Occipital lobe (tissue), 2 donors: ENCODE results near the gene HDAC11. TPM values are rescaled to one million over a fixed set of nuclear protein-coding genes. Genes with fewer than 3 reads are reported as not detected.
"Not testable (repeated sequence)": the region's sequence is repeated elsewhere in the genome, so short reads cannot be mapped to it uniquely, and the experiment has no call there.

Experiments used
- DNase-seq: peaks from one replicate; lab custom pipeline; 2025; lab: John Stamatoyannopoulos, UW
- total RNA-seq: library from RNA; depleted of rRNA; stranded (reverse); fragments of >200 nt; gene quantifications from one replicate; pipeline ENCODE4 v1.2.3, GENCODE V29; 2014

The HDAC11 gene
- total RNA-seq, 1 donor from 2014 or later, result 12.6 TPM

DNA sequence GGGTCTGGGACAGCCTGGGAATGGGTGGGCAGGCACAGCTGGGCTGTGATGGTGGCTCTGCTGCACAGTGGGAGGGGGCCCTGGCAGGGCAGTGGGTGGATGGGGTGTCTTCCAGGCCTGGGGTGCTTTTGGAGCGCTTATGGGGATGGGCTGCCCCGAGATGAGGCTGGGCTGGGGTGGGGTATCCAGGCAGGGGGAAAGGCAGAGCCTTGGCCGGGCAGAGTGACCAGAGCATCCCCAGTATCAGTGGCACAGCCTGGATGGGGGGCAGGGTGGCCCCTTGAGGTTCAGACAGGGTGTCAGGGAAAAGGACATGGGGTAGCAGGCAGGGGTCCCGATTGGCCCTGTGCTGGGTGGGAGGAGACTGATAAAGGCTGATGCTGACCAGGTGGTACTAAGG, 26.6 kb downstream of the HDAC11 start:
- DNase-seq, result no peak

DNA sequence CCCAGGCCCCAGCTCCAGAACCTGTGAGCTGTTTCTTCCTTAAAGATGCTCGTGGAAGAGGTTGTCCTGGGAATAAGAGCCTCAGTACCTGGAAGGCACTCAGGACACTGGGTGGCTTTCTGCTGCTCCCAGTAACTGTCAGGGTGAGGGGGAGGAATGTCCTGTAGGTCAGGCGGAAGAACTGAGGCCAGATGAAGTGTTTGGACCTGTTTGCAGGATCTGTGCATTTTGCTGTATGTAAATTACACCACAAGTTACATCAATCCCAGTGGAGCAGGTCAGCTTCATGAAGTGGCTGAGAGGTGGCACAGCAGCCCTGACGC, 27.1 kb downstream of the HDAC11 start:
- no peak for DNase-seq

DNA sequence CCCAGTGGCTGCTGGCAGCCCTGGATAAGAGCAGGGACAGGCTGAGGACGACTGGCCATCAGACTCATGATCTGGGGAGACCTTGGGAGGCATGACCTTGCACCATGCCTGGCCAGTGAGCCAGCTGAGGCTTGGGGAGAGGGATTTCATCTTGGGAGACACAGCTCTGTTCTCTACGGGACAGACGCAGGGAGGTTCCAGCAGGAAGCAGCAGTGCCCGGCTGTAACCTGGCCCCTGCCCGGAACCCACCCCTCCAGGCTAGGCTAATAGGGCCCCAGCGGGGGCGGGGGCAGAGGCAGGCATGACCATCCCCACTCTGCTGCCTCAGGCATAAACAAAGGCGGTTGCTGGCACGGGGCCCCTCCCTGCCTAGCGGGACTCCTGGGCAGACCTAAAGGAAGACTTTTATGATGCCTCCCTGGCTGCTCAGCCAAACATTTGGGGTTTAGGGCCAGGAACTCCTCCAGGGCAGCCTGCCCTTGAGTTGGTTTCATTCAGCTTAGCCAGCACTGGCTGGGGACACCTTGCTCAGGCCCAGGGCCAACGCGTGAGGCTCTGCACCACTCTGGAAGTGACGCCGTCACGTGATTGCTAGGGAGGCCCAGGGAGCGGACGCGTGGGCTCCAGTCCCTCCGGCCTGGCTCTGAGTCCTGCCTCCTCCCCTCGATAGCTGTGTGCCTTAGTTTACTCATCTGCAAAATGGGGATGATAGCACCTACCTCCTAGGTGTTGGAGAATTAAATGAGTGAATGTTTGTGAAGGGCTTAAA, 27.6 kb downstream of the HDAC11 start:
- DNase-seq, result no peak

DNA sequence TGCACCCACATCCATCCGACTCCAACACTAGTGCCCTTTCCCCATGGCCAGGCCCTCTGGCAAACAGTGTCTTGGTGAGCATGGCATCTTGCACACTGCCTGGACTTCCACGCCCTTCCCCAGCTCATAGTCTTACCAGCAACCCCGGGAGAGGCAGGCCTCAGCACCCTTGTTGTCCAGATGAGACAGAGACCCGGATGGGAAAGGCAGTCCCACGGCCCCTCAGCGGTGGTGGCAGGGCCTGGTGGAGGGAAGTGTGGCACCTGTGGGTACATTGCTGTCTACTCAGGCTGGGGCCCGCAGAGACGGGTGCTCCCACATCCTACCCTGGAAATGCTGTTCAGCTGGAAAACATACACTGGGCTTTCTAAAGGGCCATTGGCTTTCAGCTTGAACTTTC, 28.4 kb downstream of the HDAC11 start:
- DNase-seq, result no peak

DNA sequence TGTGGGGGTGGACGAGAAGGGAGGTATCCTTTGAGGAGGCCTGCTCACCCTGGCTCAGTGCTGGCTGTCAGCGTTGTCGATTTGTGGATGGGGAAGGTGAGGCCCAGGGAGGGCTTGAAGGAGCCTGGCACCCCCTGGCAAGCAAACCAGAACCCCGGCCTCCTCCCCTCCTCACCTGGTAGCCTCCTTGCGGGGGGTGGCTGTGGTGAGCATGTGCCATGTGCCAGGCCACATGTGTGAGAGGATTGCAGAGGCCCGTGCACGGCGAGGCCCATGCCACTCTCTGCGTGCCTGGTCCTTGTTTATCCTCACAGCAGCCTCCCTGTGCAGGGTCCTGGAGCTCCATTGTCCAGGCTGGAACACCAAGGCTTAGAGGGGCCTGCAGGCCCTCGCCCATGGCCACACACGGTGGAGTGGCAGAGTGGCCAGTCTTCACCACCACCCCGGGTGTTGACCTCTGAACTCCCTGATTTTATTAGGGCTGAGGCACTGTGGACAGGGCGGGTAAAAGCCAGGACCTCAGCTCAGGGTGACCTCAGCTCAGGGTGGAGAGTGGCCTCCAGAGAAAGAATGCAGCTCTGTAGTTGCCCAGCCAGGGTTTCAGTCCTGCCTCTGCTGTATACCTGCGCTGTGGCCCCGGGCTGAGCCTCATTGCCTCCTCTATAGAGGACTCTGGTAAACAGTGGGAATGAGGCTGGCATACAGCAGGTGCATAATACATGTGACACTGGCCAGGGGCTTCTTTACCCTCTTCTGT, 29.1 kb downstream of the HDAC11 start:
- no peak for DNase-seq

DNA sequence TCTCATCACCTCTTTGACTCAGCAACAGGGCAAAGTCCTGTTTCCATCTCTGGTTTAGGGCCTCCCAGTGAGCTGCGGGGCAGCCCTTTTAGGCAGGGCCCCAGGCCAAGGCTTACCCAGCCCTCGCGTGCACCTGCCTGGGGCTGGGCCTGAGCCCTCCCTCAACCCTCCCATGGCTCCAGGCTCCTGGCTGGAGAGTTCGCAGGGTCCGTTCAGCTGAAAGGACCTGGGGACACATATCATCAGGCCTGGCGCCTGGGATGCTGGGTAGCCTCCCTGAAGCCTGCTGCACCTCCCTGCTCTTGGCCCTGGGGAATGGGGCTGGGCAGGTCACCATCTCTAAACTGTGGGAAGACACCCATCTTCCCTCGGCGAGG, 29.7 kb downstream of the HDAC11 start:
- no peak for DNase-seq

DNA sequence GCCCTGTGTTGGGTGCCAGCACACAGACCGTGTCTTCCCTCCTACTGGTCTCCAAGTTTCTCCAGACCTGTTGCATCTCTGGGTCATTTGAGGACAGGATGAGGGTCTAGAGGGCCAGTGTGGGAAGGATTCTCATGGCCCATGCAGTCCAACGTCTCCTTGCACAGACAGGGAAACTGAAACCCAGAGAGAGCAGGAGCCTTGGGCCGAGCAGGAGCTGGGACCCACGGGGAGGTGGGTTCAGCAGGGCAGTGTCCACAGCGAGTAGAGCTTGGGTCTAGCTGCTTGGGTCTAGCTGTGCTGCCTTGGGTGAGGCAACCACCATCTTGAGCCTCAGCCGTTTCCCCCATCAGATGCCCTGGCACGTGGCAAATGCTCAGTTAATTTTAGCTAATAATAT, 32.3 kb downstream of the HDAC11 start:
- DNase-seq, result no peak

DNA sequence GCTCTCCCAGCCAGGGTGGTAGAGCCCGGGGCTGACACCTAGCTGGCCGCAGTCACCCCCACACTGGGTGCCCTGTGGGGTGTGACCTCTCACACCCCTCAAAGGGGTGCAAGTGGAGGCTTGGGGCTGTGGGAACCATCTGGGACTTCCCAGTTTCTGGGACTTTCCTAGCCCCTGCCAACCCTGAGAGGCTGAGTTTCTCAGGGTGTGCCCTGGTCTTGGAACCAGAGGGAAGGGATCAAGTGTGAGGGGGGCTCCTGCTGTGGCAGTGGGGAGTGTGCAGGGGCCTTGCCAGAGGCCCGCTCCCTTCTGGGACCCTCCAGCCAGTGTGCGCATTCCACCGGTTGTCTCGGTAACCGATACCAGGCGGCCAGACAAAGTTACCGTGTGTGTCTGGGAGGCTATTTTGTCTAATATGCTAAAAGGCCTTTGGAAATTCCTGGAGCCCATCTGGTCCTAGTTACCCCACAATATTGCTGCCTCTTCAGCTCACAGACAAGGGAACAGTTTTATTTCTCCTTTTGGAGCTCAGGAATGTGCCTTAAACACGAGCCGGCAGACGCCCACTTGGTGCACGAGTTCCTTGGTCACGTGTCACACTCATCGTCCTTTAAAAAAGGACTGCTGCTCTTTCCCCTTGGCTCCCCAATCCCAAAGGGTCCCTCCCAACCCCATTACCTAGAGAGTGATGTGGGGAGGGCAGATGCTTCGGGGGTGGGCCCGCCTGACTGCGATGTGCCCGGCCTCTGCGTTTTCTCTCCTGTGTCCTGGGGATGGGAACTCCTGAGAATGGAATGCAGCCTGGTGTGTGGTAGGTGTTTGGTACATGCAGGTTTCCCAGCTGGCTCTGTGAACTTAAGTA, 33.2 kb downstream of the HDAC11 start:
- DNase-seq, result no peak

DNA sequence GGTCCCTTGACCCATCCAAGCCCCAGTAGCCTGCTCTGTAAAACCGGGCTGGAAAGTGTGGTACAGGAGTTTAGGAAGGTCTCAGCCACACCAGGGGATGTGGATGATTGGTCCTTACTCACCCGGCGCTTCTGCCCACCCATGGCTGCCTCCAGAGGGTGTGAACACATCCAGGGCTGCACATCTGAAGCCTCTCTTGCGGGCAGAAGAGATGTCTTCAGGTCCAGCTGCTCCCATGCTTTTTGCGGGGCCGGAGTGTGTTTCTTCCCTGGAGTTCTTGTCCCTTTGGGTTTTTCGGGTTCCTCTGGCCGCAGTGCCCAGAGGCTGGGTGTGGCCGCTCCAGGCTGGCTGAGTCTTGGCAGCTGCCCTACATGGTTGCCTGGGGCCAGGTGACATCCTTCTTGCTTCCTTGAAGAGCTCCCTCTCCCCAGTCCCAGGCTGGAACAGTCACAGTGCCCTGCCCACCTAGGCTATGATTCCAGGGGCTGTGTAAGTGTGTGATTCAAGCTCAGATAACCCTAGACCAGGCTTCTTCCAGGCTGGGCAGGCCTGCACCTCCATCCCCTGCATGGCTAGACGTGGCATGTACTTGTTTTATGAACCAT, 33.9 kb downstream of the HDAC11 start:
- DNase-seq, result no peak

DNA sequence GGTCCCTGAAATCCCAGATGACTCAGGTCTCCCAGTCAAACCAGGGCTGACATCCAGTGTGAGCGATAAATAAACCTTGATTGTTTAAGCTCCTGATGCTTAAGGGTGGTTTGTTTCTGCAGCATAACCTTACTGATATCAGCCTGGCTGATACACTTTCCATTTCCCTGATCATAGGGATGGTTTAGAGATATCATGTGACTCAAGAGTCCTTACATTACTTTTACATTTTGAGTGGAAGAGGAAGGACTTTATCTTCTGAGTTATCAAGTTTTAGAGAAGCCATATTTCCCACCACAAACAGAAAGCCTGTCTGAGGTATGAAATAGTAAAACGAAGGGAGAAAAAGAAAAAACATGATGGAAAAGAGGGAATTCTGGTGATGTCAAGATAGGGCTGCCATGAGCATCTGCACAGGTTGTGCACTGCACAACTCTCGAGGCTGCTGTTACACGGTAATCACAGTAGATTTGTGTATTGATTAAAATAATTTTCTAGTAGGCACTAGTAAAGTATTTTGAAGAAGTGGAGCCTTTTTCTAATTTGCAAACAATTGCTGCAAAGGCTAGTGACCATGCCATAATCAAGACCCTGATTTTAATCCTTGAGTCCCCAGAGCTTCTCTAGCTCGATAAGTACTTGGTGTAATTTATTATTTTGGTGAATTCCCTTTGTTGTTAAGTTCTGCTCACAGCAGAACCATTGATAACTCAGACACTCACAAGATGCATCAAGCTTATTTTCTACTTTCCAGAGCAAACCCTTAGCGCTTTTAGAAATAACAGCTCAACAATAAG, 34.7 kb downstream of the HDAC11 start:
- DNase-seq, result no peak

DNA sequence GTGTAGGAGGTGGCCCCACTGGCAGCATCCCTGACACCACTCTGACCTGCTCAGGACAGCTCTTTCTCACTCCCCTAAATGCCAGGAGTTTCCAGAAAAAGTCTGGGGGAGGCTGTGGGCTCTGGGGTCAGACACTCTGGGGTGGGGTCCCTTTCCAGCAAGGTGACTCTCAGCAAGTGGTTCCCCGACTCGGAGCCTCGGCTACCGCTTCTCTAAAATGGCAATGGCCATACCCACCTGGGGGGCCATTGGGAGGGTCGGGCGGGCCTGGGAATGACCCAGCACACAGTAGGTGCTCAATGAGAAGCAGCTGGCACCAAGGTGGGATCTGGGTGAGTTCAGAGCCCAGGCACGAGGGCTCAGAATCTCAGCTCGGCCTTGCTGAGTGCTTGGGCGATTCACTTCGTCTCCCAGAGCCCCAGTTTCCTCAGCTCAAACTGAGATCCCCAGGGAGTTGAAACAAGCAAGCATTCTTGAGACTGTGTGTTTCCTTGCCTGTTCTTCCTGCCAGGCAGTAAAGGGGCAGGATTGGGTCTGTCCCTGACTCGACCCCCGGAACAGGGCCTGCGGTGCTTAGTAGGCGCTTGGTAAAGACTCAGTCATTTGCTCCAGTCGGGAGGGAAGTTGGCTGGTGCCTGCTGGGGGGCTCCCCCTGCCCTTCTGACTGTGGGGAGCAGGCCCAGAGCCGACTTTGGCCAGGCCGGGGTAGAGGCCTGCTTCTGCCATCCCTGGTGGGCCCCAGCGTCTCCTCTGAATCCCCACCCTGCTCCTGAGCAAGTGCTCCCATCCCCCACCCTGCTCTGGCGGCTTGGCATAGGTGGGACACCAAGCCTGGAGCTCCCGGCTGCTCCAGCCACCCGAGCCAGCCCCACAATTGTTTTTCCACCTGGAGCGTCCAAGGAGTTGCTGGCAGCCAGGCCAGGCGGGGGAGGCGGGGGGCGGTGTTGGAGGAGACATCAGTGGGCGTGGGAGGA, 36.0 kb downstream of the HDAC11 start:
- DNase-seq, result no peak

DNA sequence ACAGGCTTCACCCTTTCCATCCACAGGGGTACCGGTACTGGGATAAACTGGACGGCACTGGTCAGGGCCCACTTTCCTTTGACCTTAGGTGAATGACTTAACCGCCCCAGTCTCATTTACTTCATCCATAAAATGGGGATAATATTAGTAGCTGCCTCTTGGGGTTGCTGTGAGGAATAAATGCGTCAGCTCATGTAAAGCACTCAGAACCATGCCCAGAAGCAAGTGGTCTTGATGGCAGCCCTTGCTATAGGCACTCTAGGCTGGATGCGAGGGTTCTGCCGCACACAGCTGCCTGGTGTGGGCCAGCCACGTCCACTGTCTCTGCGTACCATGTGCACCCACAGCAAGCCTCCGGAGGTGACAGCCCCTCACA, 36.6 kb downstream of the HDAC11 start:
- no peak for DNase-seq

DNA sequence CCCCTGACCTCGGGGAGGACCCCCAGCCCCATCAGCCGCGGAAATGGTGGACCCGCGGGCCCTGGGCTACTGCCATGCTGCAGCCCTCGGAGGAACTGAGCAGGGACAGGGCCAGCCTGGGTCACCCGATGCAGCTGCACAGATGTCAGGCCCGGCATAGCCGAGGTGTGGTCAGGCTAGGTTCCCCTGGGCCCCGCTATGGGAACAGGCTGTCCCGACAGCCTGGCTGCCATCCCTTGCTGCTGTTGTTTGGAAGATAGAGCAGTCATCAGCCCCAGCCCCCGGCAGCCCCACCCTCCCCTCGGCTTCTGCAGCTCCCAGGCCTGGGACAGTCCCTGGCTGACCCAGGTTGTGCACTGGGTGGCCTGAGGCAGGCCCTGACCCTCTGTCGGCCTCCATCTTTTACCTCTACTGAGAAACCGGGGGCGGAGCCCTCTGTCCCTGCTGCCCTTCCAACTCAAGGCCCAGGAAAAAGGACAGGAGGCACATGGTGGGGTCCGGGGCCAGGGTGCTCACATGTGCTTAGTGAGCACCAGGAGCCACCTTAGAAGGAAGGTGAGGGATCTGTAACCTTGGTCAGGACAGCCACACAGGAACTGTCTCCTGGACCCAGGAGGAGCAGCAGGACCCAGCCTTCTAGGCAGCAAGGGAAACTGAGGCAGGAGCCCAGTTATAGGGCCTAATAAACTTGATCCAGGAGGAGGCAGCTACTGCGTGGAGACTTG, 37.3 kb downstream of the HDAC11 start:
- no peak for DNase-seq

DNA sequence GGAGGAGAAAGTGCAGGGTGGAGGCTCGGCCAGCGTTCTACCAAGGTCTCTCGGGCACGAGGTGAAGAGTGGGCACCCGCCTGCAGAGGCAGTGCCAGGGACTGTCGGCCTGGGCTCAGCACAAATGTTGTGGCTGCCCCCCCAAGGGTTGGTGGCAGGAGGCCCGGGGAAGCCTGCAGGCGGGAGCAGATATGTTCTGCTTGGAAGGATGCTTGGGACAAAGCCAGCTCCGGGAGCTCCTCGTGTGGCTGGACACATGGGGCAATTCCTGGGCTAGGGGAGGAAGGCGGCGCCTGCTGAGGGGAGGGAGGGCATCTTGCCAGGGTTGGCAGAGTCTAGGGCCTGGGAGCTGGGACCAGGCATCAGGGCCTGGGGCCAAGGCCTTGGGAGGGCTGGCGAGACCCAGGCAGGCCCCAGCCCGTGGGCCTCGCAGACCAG, 38.4 kb downstream of the HDAC11 start:
- DNase-seq, result peak; percentile 43

DNA sequence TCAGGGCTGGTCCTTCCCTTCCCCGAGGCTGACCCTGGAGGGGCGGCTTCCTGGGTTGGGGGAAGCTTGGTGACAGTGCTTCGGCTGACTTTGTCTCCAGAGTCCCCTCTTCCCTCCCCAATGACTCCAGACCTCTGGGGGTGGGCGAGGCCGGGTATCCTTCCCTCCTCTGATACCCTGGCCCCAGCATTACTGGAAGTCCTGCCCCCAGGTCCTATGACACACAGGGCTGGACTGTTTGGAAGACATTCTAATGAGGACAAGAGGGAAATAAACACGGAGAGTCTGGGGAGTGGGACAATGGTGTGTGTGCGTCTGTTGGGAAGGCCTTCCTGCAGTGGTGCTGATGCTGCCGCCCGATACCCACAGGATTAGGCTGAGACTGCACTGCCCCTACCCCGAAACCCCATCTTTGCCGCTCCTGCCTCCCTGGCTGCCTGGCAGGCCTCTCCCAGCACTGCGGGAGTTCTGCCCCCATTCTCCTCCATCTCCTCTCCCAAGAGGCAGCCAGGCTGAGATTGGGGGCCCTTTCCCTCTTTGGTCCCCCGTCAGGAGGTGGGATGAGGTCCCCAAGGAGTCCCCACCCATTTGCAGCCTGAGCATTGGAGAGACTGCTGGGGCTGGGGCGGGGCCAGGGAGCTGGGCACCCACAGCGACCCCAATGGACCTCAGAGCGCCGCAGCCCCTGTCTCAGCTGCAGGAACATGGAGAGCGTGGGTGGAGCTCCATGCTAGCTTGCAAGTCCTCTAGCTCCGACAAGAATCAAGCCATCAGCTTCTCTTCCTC, 39.1 kb downstream of the HDAC11 start:
- DNase-seq, result no peak

DNA sequence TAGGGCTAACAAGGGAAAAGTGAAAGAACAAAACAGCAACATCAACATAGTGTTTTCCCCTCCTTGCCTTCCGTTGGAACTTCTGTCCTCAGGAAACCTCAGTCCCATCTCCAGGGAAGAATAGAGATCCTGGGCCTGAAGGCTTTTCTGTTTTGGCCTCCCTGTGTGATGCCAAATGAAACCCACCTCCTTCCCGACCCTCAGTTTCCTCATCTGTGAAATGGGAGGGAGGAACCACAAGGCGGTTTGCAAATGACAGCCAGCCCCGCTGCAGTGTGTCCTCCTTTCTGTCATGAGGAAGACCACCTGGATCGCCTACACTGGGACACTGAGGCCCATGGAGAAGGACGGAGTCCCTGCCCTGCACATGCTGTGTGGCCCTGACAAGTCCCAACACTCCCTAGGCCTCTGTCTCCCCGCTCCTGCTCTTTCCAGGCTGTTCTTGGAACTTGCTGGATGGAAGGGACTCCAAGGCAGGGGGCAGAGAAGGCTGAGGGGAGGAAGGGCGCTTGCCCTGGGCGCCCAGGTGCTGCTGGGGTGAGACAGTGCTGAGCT, 40.3 kb downstream of the HDAC11 start:
- DNase-seq, result no peak

DNA sequence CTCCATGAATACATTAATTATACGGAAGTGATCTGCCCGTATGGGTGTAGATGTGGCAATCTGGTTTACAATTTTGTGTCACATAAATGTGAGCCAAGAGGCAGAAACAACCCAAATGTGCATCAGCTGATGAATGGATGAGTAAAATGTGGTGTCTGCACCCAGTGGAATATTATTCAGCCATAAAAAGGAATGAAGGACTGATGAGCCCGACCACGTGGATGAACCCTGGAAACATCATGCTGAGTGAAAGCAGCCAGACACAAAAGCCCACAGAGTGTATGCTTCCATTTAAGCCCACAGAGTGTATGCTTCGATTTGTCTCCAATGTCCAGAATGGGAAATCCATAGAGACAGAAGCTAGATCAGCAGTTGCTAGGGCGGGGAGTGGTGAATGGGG, 41.2 kb downstream of the HDAC11 start:
- DNase-seq, result no peak

DNA sequence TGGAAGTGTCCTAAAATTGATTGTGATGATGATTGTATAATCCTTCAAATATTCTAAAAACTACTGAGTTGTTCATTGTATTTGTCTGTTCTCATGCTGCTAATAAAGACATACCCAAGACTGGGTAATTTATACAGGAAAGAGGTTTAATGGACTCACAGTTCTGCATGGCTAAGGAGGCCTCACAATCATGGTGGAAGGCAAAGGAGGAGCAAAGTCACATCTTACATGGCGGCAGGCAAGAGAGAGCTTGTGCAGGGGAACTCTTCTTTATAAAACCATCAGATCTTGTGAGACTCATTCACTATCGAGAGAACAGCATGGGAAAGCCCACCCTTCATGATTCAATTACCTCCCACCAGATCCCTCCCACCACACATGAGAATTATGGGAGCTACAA, 41.6 kb downstream of the HDAC11 start:
- DNase-seq, result not testable (repeated sequence)
